Measurements from ENCODE around the gene IGF2BP3.

The IGF2BP3 gene

DNA sequence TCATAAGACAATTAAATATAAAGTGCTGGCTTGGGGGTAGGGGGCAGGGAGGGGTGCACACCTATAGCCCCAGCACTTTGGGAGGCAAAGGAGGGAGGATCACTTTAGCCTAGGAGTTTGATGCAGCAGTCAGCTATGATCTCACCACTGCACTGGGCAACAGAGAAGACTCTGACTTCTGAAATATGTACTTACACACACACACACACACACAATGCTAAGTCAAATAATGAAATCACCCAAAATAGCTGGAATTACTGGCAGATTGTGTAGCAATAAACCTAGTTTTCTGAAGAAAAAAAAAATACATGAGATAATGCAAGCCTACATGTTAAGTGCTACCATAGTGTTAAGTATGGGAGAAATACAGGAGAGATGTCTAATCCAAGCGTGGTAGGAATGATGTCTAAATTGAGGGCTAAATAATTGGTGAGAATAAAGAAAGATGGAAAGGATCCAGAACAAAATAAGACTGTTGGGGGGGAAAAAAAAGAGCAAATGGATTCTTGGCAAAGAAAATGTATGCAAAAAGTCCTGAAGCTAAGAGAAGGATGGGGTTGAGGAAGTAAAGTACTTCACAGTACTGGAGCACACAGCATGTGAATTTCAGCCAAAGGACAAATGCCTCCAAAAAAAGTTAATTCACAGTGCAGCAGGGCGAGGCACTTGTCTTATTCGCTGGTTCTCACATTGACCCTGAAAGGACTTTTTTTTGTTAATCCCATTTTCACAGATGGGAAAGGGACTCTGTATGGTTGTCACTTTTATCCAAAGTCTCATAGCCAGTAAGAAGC, 73.9 kb downstream of the IGF2BP3 start:
- Histone ChIP-seq H3K4me3 (ENCODE audit: severe bottlenecking) (no peak overlapping the region), H3K36me3 (ENCODE audit: low read depth) (peaks cover 77% of the 10 kb centered on the region), H3K27me3 (ENCODE audit: insufficient read depth, poor library complexity, severe bottlenecking) (no peaks in the 10 kb centered on the region), H3K4me1 (ENCODE audit: insufficient read depth, poor library complexity, severe bottlenecking) (no peaks in the 10 kb centered on the region), H3K9me3 (ENCODE audit: severe bottlenecking) (no peaks in the 10 kb centered on the region), H3K27ac (ENCODE audit: poor library complexity, severe bottlenecking) (no peak overlapping the region)
- DNase-seq (ENCODE audit: low spot score) (no peak), ATAC-seq (ENCODE audit: low read depth) (no peak; the same call in 2 of the 3 replicates)
- TF ChIP-seq, protein P1, sequence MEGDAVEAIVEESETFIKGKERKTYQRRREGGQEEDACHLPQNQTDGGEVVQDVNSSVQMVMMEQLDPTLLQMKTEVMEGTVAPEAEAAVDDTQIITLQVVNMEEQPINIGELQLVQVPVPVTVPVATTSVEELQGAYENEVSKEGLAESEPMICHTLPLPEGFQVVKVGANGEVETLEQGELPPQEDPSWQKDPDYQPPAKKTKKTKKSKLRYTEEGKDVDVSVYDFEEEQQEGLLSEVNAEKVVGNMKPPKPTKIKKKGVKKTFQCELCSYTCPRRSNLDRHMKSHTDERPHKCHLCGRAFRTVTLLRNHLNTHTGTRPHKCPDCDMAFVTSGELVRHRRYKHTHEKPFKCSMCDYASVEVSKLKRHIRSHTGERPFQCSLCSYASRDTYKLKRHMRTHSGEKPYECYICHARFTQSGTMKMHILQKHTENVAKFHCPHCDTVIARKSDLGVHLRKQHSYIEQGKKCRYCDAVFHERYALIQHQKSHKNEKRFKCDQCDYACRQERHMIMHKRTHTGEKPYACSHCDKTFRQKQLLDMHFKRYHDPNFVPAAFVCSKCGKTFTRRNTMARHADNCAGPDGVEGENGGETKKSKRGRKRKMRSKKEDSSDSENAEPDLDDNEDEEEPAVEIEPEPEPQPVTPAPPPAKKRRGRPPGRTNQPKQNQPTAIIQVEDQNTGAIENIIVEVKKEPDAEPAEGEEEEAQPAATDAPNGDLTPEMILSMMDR (IDR thresholded peaks at IDR 0.05; ENCODE audit: poor library complexity, severe bottlenecking), result no peak

DNA sequence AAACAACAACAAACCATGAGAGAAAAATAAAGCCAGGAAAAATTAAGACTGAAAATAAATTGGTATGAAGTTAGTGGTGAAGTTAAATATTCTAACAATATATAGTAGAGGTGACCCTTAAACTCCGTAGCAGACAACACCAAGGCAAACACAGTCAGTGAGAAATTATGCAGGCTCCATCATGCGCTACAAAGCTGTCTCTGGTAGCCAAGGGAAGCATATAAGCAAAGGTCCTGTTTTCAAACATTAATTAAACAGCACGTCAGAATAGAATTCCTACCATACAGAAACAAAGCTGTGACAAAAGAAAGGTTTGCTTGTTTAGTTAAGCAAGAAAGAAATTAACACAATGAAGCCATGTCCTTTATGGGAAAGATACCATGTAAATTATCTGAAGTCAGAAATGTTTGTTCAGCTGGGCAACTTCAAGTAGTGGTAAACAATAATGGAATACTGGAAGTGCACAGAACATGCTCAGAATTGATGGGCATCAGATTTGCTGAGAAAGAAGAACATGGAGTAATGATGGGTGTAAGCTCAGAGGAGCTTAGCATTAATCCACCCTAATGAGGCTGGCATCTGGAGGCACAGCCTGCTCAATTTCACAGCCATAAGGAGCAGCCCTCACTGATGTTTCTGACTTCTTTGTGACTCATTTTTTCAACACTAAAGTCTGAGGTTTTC, 75.7 kb downstream of the IGF2BP3 start:
- H3K27ac ChIP-seq (ENCODE audit: poor library complexity, severe bottlenecking), result no peak overlapping the region
- H3K9me3 ChIP-seq (ENCODE audit: severe bottlenecking), result no peaks in the 10 kb centered on the region
- peaks cover 66% of the 10 kb centered on the region for H3K36me3 ChIP-seq (ENCODE audit: low read depth)
- TF ChIP-seq, protein P1 (IDR thresholded peaks at IDR 0.05; ENCODE audit: poor library complexity, severe bottlenecking), result no peak
- no peaks in the 10 kb centered on the region for H3K4me1 ChIP-seq (ENCODE audit: insufficient read depth, poor library complexity, severe bottlenecking)
- no peaks in the 10 kb centered on the region for H3K27me3 ChIP-seq (ENCODE audit: insufficient read depth, poor library complexity, severe bottlenecking)
- ATAC-seq (ENCODE audit: low read depth) (no peak), DNase-seq (ENCODE audit: low spot score) (no peak)
- no peak overlapping the region for H3K4me3 ChIP-seq (ENCODE audit: severe bottlenecking)

DNA sequence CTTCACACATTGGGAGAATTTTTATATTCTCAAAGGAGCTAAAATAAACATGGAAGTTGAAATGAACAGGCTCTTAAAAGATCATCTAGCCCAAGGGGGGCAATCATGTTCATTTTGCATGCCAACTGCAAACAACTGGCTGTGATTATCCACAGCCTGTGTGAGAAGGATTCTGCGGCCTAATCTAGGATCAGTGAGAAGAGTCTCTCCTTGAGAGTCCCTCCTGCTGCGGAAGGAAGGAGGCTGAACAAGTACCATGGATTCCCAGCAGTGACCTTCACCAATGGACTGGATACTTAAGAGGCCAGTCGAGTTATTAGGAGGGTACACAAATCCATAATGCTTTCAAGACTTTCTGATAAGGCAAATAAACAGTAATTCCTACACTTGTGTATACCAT, 76.7 kb downstream of the IGF2BP3 start:
- no peaks in the 10 kb centered on the region for H3K27me3 ChIP-seq (ENCODE audit: insufficient read depth, poor library complexity, severe bottlenecking)
- TF ChIP-seq, protein P1 (IDR thresholded peaks at IDR 0.05; ENCODE audit: poor library complexity, severe bottlenecking), result no peak
- ATAC-seq (ENCODE audit: low read depth), result no peak
- H3K4me1 ChIP-seq (ENCODE audit: insufficient read depth, poor library complexity, severe bottlenecking), result no peaks in the 10 kb centered on the region
- H3K9me3 ChIP-seq (ENCODE audit: severe bottlenecking), result no peaks in the 10 kb centered on the region
- H3K36me3 ChIP-seq (ENCODE audit: low read depth), result peaks cover 63% of the 10 kb centered on the region
- H3K4me3 ChIP-seq (ENCODE audit: severe bottlenecking), result no peak overlapping the region
- no peak for DNase-seq (ENCODE audit: low spot score)
- no peak overlapping the region for H3K27ac ChIP-seq (ENCODE audit: poor library complexity, severe bottlenecking)

DNA sequence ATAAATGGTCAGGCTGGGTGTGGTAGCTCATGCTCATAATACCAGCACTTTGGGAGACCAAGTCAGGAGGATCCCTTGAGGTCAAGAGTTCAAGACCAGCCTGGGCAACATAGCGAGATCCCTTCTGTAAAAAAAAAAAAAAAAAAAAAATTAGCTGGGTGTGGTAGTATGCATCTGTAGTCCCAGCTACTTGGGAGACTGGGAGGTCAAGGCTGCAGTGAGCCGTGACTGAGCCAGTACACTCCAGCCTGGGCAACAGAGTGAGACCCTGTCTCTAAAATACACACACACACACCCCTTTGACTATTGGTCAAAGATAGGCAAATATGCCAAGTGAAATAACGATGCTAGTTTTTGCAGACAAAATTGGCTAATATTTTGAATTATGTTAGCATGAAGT, 80.6 kb downstream of the IGF2BP3 start:
- TF ChIP-seq, protein P1 (IDR thresholded peaks at IDR 0.05; ENCODE audit: poor library complexity, severe bottlenecking), result no peak
- no peak overlapping the region for H3K4me3 ChIP-seq (ENCODE audit: severe bottlenecking)
- no peaks in the 10 kb centered on the region for H3K9me3 ChIP-seq (ENCODE audit: severe bottlenecking)
- H3K4me1 ChIP-seq (ENCODE audit: insufficient read depth, poor library complexity, severe bottlenecking), result no peaks in the 10 kb centered on the region
- no peak for DNase-seq (ENCODE audit: low spot score)
- peaks cover 45% of the 10 kb centered on the region for H3K36me3 ChIP-seq (ENCODE audit: low read depth)
- no peak overlapping the region for H3K27ac ChIP-seq (ENCODE audit: poor library complexity, severe bottlenecking)
- H3K27me3 ChIP-seq (ENCODE audit: insufficient read depth, poor library complexity, severe bottlenecking), result no peaks in the 10 kb centered on the region
- ATAC-seq (ENCODE audit: low read depth), result no peak

DNA sequence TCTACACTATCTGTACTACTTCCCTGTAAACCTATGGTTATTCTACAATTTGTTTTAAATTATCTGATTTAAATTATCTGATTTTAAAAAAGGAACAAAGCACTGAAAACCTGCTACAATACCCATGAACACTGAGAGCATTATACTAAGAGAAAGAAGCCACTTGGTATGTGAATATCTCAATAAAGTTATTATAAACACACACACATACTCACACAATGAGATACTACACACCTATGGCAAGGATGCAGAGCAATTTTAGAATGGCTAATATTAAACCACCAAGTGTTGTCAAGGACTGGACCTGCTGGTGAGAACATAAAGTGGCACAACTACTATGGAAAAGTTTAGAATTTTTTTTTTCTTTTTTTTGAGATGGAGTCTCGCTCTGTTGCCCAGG, 82.7 kb downstream of the IGF2BP3 start:
- peaks cover 5% of the 10 kb centered on the region for H3K4me1 ChIP-seq (ENCODE audit: insufficient read depth, poor library complexity, severe bottlenecking)
- H3K27me3 ChIP-seq (ENCODE audit: insufficient read depth, poor library complexity, severe bottlenecking), result no peaks in the 10 kb centered on the region
- H3K4me3 ChIP-seq (ENCODE audit: severe bottlenecking), result no peak overlapping the region
- H3K9me3 ChIP-seq (ENCODE audit: severe bottlenecking), result no peaks in the 10 kb centered on the region
- TF ChIP-seq, protein P1 (IDR thresholded peaks at IDR 0.05; ENCODE audit: poor library complexity, severe bottlenecking), result no peak
- DNase-seq (ENCODE audit: low spot score) (no peak), ATAC-seq (ENCODE audit: low read depth) (no peak)
- H3K36me3 ChIP-seq (ENCODE audit: low read depth), result peaks cover 37% of the 10 kb centered on the region
- no peak overlapping the region for H3K27ac ChIP-seq (ENCODE audit: poor library complexity, severe bottlenecking)
